Bronchial epithelial cell (primary cell): ENCODE measurements around the gene SYNE1. TPM values are rescaled to one million over a fixed set of nuclear protein-coding genes. Genes with fewer than 3 reads are reported as not detected.

Source experiments
- DNase-seq: peaks from one replicate; pipeline ENCODE4 v3.0.0-alpha.2; 2010; ENCODE audit warnings: low read depth
- FAIRE-seq: peaks from 2 replicates; lab custom pipeline; 2011; peaks lifted over from hg19 to GRCh38; lab: Jason Lieb, UNC
- H3K27me3 ChIP-seq: 2 replicates; pipeline ENCODE4 v1.5.1; 2011; ENCODE audit warnings: low read length; ENCODE audit not compliant: control insufficient read depth, insufficient read depth
- H3K36me3 ChIP-seq: 2 replicates; pipeline ENCODE4 v1.5.1; 2011; ENCODE audit warnings: low read length; ENCODE audit not compliant: control insufficient read depth, insufficient read depth
- H3K4me3 ChIP-seq: 2 replicates; pipeline ENCODE4 v1.5.1; 2011; ENCODE audit warnings: mild to moderate bottlenecking, low read depth, low read length, control low read depth
- total RNA-seq: library from RNA; depleted of rRNA; stranded (reverse); fragments of >200 nt; gene quantifications from 2 replicates; pipeline ENCODE4 v1.2.1, GENCODE V29; 2014
- TF ChIP-seq, protein P1 (sequence below): IDR thresholded peaks from 2 replicates; pipeline ENCODE4 v1.5.1; 2011; ENCODE audit warnings: mild to moderate bottlenecking, moderate library complexity, low read length, control low read depth, inconsistent platforms; ENCODE audit not compliant: insufficient read depth, severe bottlenecking

Gene SYNE1
- total RNA-seq, 1 donor from 2014 or later = 15.8 TPM

- no peak overlapping the region for H3K4me3 ChIP-seq
- H3K27me3 ChIP-seq = no peaks in the 10 kb centered on the region
- no peak for DNase-seq
- no peaks in the 10 kb centered on the region for H3K36me3 ChIP-seq
- TF ChIP-seq, protein P1, sequence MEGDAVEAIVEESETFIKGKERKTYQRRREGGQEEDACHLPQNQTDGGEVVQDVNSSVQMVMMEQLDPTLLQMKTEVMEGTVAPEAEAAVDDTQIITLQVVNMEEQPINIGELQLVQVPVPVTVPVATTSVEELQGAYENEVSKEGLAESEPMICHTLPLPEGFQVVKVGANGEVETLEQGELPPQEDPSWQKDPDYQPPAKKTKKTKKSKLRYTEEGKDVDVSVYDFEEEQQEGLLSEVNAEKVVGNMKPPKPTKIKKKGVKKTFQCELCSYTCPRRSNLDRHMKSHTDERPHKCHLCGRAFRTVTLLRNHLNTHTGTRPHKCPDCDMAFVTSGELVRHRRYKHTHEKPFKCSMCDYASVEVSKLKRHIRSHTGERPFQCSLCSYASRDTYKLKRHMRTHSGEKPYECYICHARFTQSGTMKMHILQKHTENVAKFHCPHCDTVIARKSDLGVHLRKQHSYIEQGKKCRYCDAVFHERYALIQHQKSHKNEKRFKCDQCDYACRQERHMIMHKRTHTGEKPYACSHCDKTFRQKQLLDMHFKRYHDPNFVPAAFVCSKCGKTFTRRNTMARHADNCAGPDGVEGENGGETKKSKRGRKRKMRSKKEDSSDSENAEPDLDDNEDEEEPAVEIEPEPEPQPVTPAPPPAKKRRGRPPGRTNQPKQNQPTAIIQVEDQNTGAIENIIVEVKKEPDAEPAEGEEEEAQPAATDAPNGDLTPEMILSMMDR = no peak
- FAIRE-seq = no peak
Measured at GRCh38 chr6:152259234-152259633, 377.9 kb downstream of the SYNE1 start.

GRCh38 chr6:152257581-152257980, 379.6 kb downstream of the SYNE1 start:
- FAIRE-seq = no peak

GRCh38 chr6:152250127-152250526, 387.0 kb downstream of the SYNE1 start:
- DNase-seq (no peak), FAIRE-seq (no peak)
- no peaks in the 10 kb centered on the region for H3K27me3 ChIP-seq
- TF ChIP-seq, protein P1 = no peak
- H3K4me3 ChIP-seq = no peak overlapping the region
- H3K36me3 ChIP-seq = no peaks in the 10 kb centered on the region

More at GRCh38 chr6:152257581-152257980, 379.6 kb downstream of the SYNE1 start:
- no peak for DNase-seq
- Histone ChIP-seq H3K4me3 (no peak overlapping the region), H3K27me3 (no peaks in the 10 kb centered on the region), H3K36me3 (no peaks in the 10 kb centered on the region)
- TF ChIP-seq, protein P1 = no peak

DNA sequence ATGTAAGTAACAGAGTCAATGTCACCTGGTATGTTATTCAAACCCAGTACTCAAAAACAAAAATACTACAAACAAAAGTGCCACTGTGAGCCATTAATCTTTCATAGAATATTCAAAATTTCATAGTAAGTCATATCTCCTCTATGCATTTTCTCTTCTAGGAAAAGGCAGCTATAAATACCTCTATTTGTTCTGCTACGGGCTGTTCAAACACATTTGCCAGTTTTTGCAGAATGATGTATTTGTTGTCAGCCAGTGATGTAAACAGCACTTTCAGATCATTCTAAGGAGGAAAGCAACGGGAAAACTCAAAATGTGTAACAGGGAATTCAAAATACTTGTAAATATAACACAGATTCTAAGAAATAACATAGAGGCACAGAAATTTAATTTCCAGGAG, 388.2 kb downstream of the SYNE1 start:
- TF ChIP-seq, protein P1 = no peak
- FAIRE-seq (no peak), DNase-seq (no peak)
- H3K4me3 ChIP-seq = no peak overlapping the region
- no peaks in the 10 kb centered on the region for H3K27me3 ChIP-seq
- no peaks in the 10 kb centered on the region for H3K36me3 ChIP-seq

DNA sequence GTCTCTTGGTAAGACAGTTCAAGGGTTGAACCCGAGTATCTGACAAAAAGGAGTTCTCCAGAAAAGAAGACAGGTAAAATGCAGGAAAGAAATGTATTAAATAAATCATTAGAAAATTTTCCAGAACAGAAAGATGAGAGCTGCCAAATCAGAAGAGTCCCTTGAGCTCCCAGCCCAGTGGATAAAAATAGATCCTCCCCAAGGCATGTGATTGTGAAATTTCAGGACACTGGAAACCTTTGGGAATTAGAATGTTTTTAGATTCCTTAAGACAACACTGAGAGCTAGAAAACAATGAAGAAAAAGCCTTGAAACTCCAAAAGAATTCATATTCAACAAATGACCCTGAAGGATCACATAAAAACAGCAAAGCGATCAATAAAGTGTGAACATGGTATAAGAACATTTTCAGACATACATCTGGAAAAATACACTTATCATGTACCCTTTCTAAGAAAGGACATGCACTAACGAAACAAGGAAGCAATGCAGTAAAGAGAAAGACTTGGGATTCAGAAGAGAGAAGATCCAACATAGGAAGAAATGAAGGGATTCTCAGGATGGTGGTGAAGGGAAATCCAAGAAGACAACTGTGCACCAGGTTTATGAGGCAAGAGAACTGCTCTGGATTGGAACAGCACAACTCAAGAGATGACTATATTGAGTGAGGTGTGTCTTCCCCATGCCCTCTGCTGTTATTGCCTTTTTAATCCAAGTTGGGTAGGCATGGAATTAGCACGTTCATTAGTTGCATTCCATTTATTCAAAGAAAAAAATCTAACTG, 390.4 kb downstream of the SYNE1 start:
- FAIRE-seq (no peak), DNase-seq (no peak)
- no peaks in the 10 kb centered on the region for H3K36me3 ChIP-seq
- no peaks in the 10 kb centered on the region for H3K27me3 ChIP-seq
- H3K4me3 ChIP-seq = no peak overlapping the region
- TF ChIP-seq, protein P1 = no peak
